ENCODE data around the gene PKMYT1.

PKMYT1 gene

GRCh38 chr16:2979669-2980226 is 498 bp downstream of the PKMYT1 start:
- no peaks in the 10 kb centered on the region for H3K27me3 ChIP-seq (ENCODE audit: insufficient read depth, low read length, poor library complexity, severe bottlenecking)
- H2AFZ ChIP-seq (ENCODE audit: low read length) = peak overlapping the region; percentile 49; the same call in 1 of the 2 replicates
- no peaks in the 10 kb centered on the region for H4K20me1 ChIP-seq (ENCODE audit: insufficient read depth, low read length, poor library complexity, severe bottlenecking)
- H3K36me3 ChIP-seq (ENCODE audit: insufficient read depth, low read length) = no peaks in the 10 kb centered on the region
- peaks cover 30% of the 10 kb centered on the region for H3K79me2 ChIP-seq (ENCODE audit: insufficient read depth, low read length)
- no peaks in the 10 kb centered on the region for H3K9me3 ChIP-seq (ENCODE audit: insufficient read depth, low read depth, low read length)
- no peaks in the 10 kb centered on the region for H3F3A ChIP-seq (ENCODE audit: low read depth)
- peak overlapping the region; percentile 88 for H3K9ac ChIP-seq (ENCODE audit: low read depth, low read length, poor library complexity, severe bottlenecking)
- no peaks in the 10 kb centered on the region for H3K4me1 ChIP-seq (ENCODE audit: insufficient read depth, low read length, poor library complexity, severe bottlenecking)
- peak overlapping the region; percentile 75 for H3K4me2 ChIP-seq (ENCODE audit: low read depth, low read length, poor library complexity, severe bottlenecking)
- H3K4me3 ChIP-seq (ENCODE audit: low read length, poor library complexity, severe bottlenecking) = peak overlapping the region; percentile 87
- TF ChIP-seq EZH2phosphoT487 (IDR thresholded peaks at IDR 0.05; ENCODE audit: borderline replicate concordance) (no peak), CTCF (conservative IDR thresholded peaks at IDR 0.05; ENCODE audit: low read length) (no peak)
- H3K9me2 ChIP-seq (replicated peaks; ENCODE audit: low read depth, low read length) = no peaks in the 10 kb centered on the region

- no peak for TF ChIP-seq EZH2phosphoT487 (IDR thresholded peaks at IDR 0.05; ENCODE audit: borderline replicate concordance)
- no peak for TF ChIP-seq CTCF (conservative IDR thresholded peaks at IDR 0.05; ENCODE audit: low read length)
- Histone ChIP-seq H3K4me3 (ENCODE audit: low read length, poor library complexity, severe bottlenecking) (no peak overlapping the region), H3F3A (ENCODE audit: low read depth) (no peaks in the 10 kb centered on the region), H3K79me2 (ENCODE audit: insufficient read depth, low read length) (peaks cover 30% of the 10 kb centered on the region), H3K9me2 (replicated peaks; ENCODE audit: low read depth, low read length) (no peaks in the 10 kb centered on the region), H3K9me3 (ENCODE audit: insufficient read depth, low read depth, low read length) (no peaks in the 10 kb centered on the region), H3K4me2 (ENCODE audit: low read depth, low read length, poor library complexity, severe bottlenecking) (peak overlapping the region; percentile 51), H3K27me3 (ENCODE audit: insufficient read depth, low read length, poor library complexity, severe bottlenecking) (no peaks in the 10 kb centered on the region), H3K4me1 (ENCODE audit: insufficient read depth, low read length, poor library complexity, severe bottlenecking) (no peaks in the 10 kb centered on the region), H2AFZ (ENCODE audit: low read length) (no peak overlapping the region), H3K36me3 (ENCODE audit: insufficient read depth, low read length) (no peaks in the 10 kb centered on the region), H3K9ac (ENCODE audit: low read depth, low read length, poor library complexity, severe bottlenecking) (no peak overlapping the region), H4K20me1 (ENCODE audit: insufficient read depth, low read length, poor library complexity, severe bottlenecking) (no peaks in the 10 kb centered on the region)
These were observed 2.8 kb downstream of the PKMYT1 start for GRCh38 chr16:2977440-2977839.

- H3K4me1 ChIP-seq (ENCODE audit: insufficient read depth, low read length, poor library complexity, severe bottlenecking) = no peaks in the 10 kb centered on the region
- TF ChIP-seq EZH2phosphoT487 (IDR thresholded peaks at IDR 0.05; ENCODE audit: borderline replicate concordance) = no peak
- no peak for TF ChIP-seq CTCF (conservative IDR thresholded peaks at IDR 0.05; ENCODE audit: low read length)
- no peak overlapping the region for H3K9ac ChIP-seq (ENCODE audit: low read depth, low read length, poor library complexity, severe bottlenecking)
- H4K20me1 ChIP-seq (ENCODE audit: insufficient read depth, low read length, poor library complexity, severe bottlenecking) = no peaks in the 10 kb centered on the region
- H3K4me3 ChIP-seq (ENCODE audit: low read length, poor library complexity, severe bottlenecking) = no peak overlapping the region
- no peaks in the 10 kb centered on the region for H3K27me3 ChIP-seq (ENCODE audit: insufficient read depth, low read length, poor library complexity, severe bottlenecking)
- no peak overlapping the region for H2AFZ ChIP-seq (ENCODE audit: low read length)
- no peak overlapping the region for H3K4me2 ChIP-seq (ENCODE audit: low read depth, low read length, poor library complexity, severe bottlenecking)
- H3K79me2 ChIP-seq (ENCODE audit: insufficient read depth, low read length) = peaks cover 30% of the 10 kb centered on the region
- H3F3A ChIP-seq (ENCODE audit: low read depth) = no peaks in the 10 kb centered on the region
- H3K9me3 ChIP-seq (ENCODE audit: insufficient read depth, low read depth, low read length) = no peaks in the 10 kb centered on the region
- H3K36me3 ChIP-seq (ENCODE audit: insufficient read depth, low read length) = no peaks in the 10 kb centered on the region
- no peaks in the 10 kb centered on the region for H3K9me2 ChIP-seq (replicated peaks; ENCODE audit: low read depth, low read length)
These were observed 3.6 kb downstream of the PKMYT1 start for GRCh38 chr16:2976673-2977072.
